Naive thymus-derived CD8-positive, alpha-beta T cell (primary cell): ENCODE measurements around the gene NFX1. TPM values are rescaled to one million over a fixed set of nuclear protein-coding genes. Genes with fewer than 3 reads are reported as not detected.
"Not testable (repeated sequence)": the region's sequence is repeated elsewhere in the genome, so short reads cannot be mapped to it uniquely, and the experiment has no call there.

Experiments used
- ATAC-seq, 2 donors: fragments of 150-1000 bp; cut with Tn5 transposase in 1 of 2; sonication (Bioruptor Pico), chemical (Tn5 transposase) in 1 of 2; 1 replicate in 1 of 2; 2 replicates in 1 of 2; pipeline ENCODE4 v1.10.0; 2021; ENCODE audit warnings: mild to moderate bottlenecking in 2 of 2, moderate library complexity in 2 of 2
- POLR2A ChIA-PET: fragments of 350-600 bp; sonication (Branson Sonifier 250); formaldehyde crosslinking; loops from one replicate; lab custom pipeline; 2021; ENCODE audit warnings: antibody characterized with exemption; lab: Charles Lee
- DNase-seq, 10 donors: peaks; one replicate each; pipeline versions ENCODE4 v3.0.0 to v3.0.0-alpha.2; 2020 to 2022
- H3K27ac Mint-ChIP-seq, 10 donors: one replicate each; pipeline ENCODE4 v1.8.0; 2020 to 2022; ENCODE audit warnings: mild to moderate bottlenecking in 10 of 10, mixed read lengths in 10 of 10, moderate library complexity in 4 of 10, inconsistent platforms in 1 of 10
- H3K27me3 Mint-ChIP-seq, 5 donors: one replicate each; pipeline ENCODE4 v1.8.0; 2021 to 2022; ENCODE audit warnings: mixed read lengths in 5 of 5
- H3K36me3 Mint-ChIP-seq, 3 donors: one replicate each; pipeline ENCODE4 v1.8.0; 2020 to 2022; ENCODE audit warnings: mixed read lengths in 3 of 3, mild to moderate bottlenecking in 2 of 3, inconsistent platforms in 1 of 3
- H3K4me1 Mint-ChIP-seq, 4 donors: one replicate each; pipeline ENCODE4 v1.8.0; 2021 to 2022; ENCODE audit warnings: mixed read lengths in 4 of 4
- H3K4me3 Mint-ChIP-seq, 10 donors: one replicate each; pipeline ENCODE4 v1.8.0; 2020 to 2022; ENCODE audit warnings: mild to moderate bottlenecking in 10 of 10, mixed read lengths in 10 of 10, moderate library complexity in 6 of 10, inconsistent platforms in 1 of 10
- H3K9me3 Mint-ChIP-seq, 9 donors: one replicate each; pipeline ENCODE4 v1.8.0; 2020 to 2022; ENCODE audit warnings: mixed read lengths in 9 of 9, mild to moderate bottlenecking in 3 of 9, inconsistent platforms in 1 of 9, moderate library complexity in 1 of 9
- polyA plus RNA-seq, 3 donors: library from polyadenylated mRNA; unstranded; fragments of 300-500 nt; fragmentation: Illumina TruSeq; gene quantifications; one replicate each; pipeline ENCODE4 v1.2.3, GENCODE V29; 2021
- total RNA-seq, 8 experiments: library from RNA in 2 of 8; stranded (reverse) in 2 of 8; gene quantifications; one replicate each; pipeline ENCODE4 v1.2.3 and lab custom pipeline; 2021 to 2026

The NFX1 gene
- total and polyA plus RNA-seq, 5 experiments from 2014 or later: 22.8 to 70.5 (median 42.7) TPM

DNA sequence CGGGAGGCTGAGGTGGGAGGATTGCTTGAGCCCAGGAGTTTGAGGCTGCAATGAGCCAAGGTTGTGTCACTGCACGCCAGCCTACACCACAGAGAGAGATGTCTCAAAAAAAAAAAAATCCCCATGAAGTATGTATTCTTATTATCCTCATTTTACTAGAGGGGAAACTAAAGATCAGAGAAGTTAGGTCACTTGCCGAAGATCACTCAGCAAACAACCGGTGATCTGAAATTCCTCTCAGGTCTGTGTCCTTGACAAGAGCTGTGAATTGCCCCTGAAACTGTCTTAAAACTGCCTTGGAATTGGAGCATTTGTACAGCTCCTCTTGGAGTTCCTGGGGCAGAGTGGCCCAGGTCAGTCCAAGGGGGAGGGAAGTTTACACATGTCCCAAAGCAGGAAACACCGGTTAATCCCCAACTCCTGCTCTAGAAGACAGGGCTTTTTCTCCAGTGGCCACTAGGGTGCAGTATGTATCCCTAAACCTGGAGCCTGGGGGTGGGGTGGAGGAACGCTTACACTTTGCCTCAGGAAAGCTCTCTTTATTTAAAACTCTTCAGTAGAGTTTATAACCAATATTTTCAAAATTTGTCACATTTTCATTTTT lies 84.4 kb downstream of the NFX1 start:
- DNase-seq (peak; percentile 36 to 84 (median 63)), ATAC-seq (peak; percentile 93 to 95)
- peaks cover 7 to 15% (median 11%) of the 10 kb centered on the region in 4 donors for H3K4me1 Mint-ChIP-seq
- H3K27ac Mint-ChIP-seq: peak overlapping the region in 9 of 10 donors; percentile 9 to 90 (median 53)
- peak overlapping the region; percentile 27 to 80 (median 66) for H3K4me3 Mint-ChIP-seq
- H3K9me3 Mint-ChIP-seq: no peaks in the 10 kb centered on the region
- H3K27me3 Mint-ChIP-seq: no peaks in the 10 kb centered on the region
- POLR2A ChIA-PET: interaction anchor here (0.5 to 1.1 kb wide), 6 partner anchors 18 to 1903 kb away, joined by 3 to 4 read pairs (median 3); no protein-coding TSS in a partner anchor
- peaks cover 2 to 29% (median 5%) of the 10 kb centered on the region in 3 donors for H3K36me3 Mint-ChIP-seq

DNA sequence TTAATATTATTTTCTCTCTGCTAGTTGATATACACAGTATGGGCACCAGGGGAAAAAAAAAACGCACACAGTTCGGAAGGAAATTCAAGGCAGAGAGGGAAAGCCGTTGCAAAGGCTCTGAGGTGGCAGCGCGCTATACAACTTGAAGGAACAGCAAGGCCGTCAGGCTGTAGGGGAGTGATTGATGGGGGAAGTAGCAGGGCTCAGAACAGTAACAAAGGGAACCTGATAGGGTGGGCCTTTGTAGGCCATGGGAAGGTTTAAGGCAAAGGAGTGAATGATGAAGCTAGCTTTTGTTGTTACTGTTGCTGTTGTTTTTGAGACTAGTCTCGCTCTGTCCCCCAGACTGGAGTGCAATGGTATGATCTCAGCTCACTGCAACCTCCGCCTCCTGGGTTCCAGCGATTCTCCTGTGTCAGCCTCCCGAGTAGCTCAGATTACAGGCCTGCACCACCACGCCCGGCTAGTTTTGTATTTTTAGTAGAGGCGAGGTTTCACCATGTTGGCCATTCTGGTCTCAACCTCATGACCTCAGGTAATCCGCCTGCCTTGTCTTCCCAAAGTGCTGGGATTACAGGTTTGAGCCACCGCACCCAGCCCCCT lies 85.0 kb downstream of the NFX1 start:
- Mint-ChIP-seq H3K4me1 (peaks cover 7 to 15% (median 11%) of the 10 kb centered on the region in 4 donors), H3K36me3 (peaks cover 0 to 23% (median 0%) of the 10 kb centered on the region in 3 donors), H3K4me3 (peak overlapping the region; percentile 27 to 80 (median 66)), H3K27me3 (no peaks in the 10 kb centered on the region), H3K27ac (peak overlapping the region; percentile 9 to 90 (median 70)), H3K9me3 (no peaks in the 10 kb centered on the region)
- DNase-seq (peak in 1 of 10 donors; percentile 22), ATAC-seq (peak; percentile 69 to 70)
- POLR2A ChIA-PET: interaction anchor here (0.5 to 1.1 kb wide), 6 partner anchors 18 to 1903 kb away, joined by 3 to 4 read pairs (median 3); no protein-coding TSS in a partner anchor

DNA sequence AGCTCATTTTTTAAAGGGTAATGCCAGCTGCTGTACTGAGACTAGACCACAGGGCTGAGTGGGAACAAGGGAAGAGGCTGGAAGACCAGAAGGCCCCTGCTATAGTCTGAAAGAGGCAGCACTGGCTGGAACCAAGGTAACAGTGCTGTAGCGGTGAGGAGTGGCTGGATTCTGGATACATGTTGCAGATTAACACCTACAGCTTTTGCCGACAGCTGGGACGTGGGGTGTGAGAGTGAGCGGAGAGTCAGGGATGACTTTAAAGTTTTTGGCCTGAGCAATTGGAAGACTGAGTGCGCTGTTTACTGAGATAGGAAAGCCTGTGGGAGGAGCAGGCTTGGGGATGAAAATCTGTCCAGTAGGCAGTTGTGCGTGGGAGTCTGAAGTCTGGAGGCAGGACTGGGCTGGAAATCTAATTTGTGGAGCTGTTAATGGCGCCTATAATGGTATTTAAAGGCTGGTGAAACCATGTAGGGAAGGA lies 85.6 kb downstream of the NFX1 start:
- Mint-ChIP-seq H3K4me3 (peak overlapping the region in 3 of 10 donors; percentile 15 to 24 (median 18)), H3K36me3 (peaks cover 0 to 18% (median 0%) of the 10 kb centered on the region in 3 donors), H3K9me3 (no peaks in the 10 kb centered on the region), H3K27ac (peak overlapping the region in 6 of 10 donors; percentile 40 to 90 (median 52)), H3K27me3 (no peaks in the 10 kb centered on the region), H3K4me1 (peaks cover 7 to 15% (median 11%) of the 10 kb centered on the region in 4 donors)
- POLR2A ChIA-PET: interaction anchor here (0.9 kb wide), 2 partner anchors 29 to 90 kb away, joined by 3 read pairs; no protein-coding TSS in a partner anchor
- peak in 1 of 10 donors; percentile 27 for DNase-seq
- ATAC-seq: no peak

DNA sequence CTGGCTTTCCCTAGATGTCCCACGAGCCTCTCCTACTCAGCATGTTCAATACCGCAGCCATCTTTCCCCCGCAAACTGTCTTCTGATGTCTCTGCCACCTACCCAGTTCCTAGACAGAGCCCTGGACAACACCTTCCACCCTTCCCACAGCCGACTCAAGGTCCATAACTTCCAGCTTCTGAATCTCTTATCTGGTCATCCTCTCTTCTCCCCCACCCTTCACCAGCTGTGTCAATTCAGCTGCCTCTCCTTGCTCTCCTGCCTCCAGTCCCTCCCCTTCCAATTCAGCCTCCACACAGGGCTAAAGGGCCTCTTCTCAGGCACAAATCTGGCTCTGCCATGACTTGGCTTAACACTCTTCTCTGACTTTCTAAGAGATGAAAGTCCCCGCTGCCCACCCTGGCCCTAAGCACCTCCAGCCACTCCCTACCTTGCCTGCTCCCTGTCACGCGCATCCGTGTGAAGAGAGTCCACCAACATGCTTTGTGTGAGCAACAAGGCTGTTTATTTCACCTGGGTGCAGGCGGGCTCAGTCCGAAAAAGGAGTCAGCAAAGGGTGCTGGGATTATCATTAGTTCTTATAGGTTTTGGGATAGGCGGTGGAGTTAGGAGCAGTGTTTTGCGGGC lies 86.9 kb downstream of the NFX1 start:
- no peak overlapping the region for H3K4me3 Mint-ChIP-seq
- POLR2A ChIA-PET: no interaction called here
- H3K4me1 Mint-ChIP-seq: peaks cover 7 to 15% (median 11%) of the 10 kb centered on the region in 4 donors
- H3K27me3 Mint-ChIP-seq: no peaks in the 10 kb centered on the region
- no peaks in the 10 kb centered on the region for H3K9me3 Mint-ChIP-seq
- peaks cover 0 to 4% (median 0%) of the 10 kb centered on the region in 3 donors for H3K36me3 Mint-ChIP-seq
- DNase-seq (no peak), ATAC-seq (no peak)
- peak overlapping the region in 1 of 10 donors; percentile 63 for H3K27ac Mint-ChIP-seq

DNA sequence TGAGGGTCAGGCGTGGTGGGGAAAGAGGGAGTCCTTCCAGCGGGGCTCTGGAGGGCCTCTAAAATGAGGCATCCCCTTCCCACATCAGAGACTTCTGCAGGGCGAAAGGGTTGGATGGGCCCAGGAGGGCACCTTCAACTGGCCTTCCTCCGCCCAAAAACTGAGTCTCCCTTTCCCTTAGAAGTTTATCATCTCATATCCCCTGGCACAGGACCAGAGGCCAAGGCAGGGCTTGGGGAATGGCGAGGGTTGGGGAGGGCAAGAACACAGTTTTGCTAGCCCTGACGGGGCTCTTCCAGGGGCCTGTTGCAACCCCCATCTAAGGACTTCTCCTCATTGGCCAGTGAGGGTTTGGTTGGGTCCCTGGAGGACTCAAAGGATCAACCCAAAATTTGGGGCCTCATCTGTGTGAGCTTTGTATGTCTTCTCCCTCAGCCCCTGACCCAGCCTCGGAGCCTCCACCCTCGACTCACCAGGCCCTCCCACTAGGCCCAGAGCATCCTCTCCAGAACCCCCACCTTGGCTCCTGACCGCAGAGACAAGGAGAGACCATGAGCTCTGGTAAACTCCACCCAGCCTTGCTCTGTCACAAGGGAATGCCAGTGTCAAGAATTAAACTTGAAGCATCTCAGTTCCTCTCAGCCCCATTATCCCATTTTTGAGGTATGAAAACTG lies 87.9 kb downstream of the NFX1 start:
- no peaks in the 10 kb centered on the region for H3K36me3 Mint-ChIP-seq
- ATAC-seq (no peak), DNase-seq (no peak)
- POLR2A ChIA-PET: interaction anchor here (1.2 kb wide), 1 partner anchor 94 kb away, joined by 4 read pairs; no protein-coding TSS in a partner anchor
- H3K27me3 Mint-ChIP-seq: no peaks in the 10 kb centered on the region
- no peaks in the 10 kb centered on the region for H3K9me3 Mint-ChIP-seq
- H3K27ac Mint-ChIP-seq: peak overlapping the region in 1 of 10 donors; percentile 65
- peaks cover 7 to 15% (median 11%) of the 10 kb centered on the region in 4 donors for H3K4me1 Mint-ChIP-seq
- no peak overlapping the region for H3K4me3 Mint-ChIP-seq

DNA sequence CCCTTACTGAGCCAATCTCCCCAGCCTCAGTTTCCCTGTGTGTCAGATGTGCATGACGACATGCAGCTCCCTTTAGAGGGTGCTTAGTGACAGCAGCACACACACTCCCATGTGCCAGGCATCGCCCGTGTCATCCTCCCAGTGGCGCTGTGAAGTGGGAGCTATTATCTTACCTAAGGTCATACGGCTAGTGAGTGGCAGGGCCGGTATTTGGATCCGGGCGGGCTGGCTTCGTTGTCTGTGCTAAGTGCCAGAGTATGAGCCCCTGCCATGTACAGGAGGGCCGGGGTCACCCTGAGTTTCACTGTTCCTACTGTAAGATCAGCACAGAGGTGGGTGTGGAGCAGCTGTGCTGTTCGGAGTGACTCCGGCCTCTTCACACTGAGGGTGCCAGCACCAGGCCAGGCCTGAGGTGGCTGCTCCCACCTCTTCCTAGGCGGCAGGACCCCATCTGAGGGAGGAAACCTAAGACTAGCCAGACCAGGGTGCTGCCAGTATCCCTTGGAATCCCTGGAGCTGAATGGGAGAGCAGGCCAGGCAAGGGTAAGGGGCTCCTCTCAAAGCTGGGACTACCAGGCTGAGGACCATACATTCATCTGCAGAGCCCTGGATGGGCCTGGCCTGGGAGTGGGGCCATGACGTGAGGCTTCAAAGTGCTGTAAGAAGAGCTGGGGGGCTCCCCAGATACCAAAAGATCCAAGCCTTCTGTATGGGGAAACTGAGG lies 89.5 kb downstream of the NFX1 start:
- no peak for DNase-seq
- peaks cover 7 to 12% (median 8%) of the 10 kb centered on the region in 4 donors for H3K4me1 Mint-ChIP-seq
- H3K4me3 Mint-ChIP-seq: no peak overlapping the region
- POLR2A ChIA-PET: interaction anchor here (0.7 to 1.2 kb wide), 2 partner anchors 92 to 93 kb away, joined by 4 read pairs; no protein-coding TSS in a partner anchor
- H3K27me3 Mint-ChIP-seq: no peaks in the 10 kb centered on the region
- ATAC-seq: no peak
- no peaks in the 10 kb centered on the region for H3K9me3 Mint-ChIP-seq
- H3K27ac Mint-ChIP-seq: peak overlapping the region in 1 of 10 donors; percentile 73
- H3K36me3 Mint-ChIP-seq: no peaks in the 10 kb centered on the region

DNA sequence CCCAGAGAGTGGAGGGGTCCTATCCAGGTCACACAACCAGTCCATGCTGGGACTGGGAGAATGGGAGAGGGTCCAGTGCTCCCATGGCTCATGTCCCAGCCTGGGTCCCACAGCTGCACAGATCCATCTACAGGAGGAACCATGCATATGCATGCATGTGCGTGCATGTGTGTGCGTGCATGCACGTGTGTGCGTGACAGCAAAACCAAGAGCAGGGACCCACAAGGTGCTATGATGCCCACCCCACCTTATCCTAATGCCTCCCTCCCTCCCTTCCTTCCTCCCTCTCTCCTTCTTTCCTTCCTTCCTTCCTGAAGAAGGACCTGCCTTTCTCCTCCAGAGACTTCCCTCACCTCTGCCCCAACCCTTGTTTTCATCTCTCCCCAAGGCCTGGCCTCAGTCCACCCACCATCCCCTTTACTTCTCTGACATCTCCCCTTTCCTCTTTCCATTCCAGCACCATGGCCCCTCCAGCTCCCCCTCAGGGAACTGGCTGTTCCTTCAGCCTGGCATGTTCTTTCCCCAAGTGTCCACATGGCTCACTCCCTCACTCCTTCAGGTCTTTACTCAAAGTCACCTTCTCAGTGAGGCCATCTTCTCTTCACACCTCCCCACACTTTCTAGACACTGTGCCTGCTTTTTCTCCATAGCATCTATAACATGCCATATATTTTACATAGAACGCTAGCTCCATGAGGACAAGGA lies 90.2 kb downstream of the NFX1 start:
- no peaks in the 10 kb centered on the region for H3K9me3 Mint-ChIP-seq
- H3K27me3 Mint-ChIP-seq: no peaks in the 10 kb centered on the region
- DNase-seq: no peak
- H3K4me3 Mint-ChIP-seq: no peak overlapping the region
- ATAC-seq: no peak
- H3K36me3 Mint-ChIP-seq: no peaks in the 10 kb centered on the region
- peaks cover 0 to 5% (median 4%) of the 10 kb centered on the region in 4 donors for H3K4me1 Mint-ChIP-seq
- POLR2A ChIA-PET: no interaction called here
- H3K27ac Mint-ChIP-seq: peak overlapping the region in 1 of 10 donors; percentile 22

DNA sequence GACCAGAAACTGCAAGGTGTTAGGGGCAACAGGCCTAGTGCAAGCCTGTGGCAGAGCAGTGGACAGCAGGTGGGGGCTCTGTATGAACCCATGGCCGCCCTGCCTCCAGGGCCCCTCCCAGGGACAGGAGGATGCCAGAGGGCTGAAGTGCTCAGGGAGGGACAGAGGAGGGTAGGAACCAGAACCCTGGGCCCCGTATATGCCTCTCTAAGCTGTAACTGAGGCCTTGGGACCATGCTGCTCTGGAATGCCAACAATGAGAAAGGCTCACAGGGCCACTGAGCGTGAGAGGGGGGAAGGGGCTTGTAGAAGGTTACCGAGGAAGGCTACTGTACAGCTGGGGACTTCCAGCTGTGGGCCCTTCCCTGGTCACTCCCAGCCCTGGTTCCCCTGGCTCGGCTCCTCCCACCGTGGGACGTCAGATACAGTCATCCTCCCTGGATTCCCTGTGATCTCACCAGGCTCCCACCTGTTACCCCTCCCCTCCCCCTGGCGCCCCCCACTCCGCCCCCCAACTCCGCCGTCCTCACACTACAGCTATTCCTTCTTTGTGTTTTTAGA lies 91.0 kb downstream of the NFX1 start:
- Mint-ChIP-seq H3K4me3 (no peak overlapping the region), H3K27ac (peak overlapping the region in 1 of 10 donors; percentile 33), H3K9me3 (no peaks in the 10 kb centered on the region), H3K27me3 (no peaks in the 10 kb centered on the region), H3K36me3 (no peaks in the 10 kb centered on the region), H3K4me1 (no peaks in the 10 kb centered on the region)
- POLR2A ChIA-PET: no interaction called here
- no peak for ATAC-seq
- DNase-seq: no peak

DNA sequence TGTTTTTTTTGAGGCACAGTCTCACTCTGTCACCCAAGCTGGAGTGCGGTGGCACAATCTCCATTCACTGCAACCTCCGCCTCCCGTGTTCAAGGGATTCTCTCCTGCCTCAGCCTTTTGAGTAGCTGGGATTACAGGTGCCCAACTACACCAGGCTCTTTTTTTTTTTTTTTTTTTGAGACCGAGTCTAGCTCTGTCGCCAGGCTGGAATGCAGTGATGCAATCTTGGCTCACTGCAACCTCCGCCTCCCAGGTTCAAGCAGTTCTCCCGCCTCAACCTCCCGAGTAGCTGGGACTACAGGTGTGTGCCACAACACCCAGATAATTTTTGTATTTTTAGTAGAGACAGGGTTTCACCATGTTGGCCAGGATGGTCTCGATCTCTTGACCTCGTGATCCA lies 92.1 kb downstream of the NFX1 start:
- ATAC-seq, H3K36me3 Mint-ChIP-seq, H3K4me3 Mint-ChIP-seq, DNase-seq, H3K27ac Mint-ChIP-seq, H3K27me3 Mint-ChIP-seq, POLR2A ChIA-PET, H3K9me3 Mint-ChIP-seq, H3K4me1 Mint-ChIP-seq: not testable (repeated sequence)

DNA sequence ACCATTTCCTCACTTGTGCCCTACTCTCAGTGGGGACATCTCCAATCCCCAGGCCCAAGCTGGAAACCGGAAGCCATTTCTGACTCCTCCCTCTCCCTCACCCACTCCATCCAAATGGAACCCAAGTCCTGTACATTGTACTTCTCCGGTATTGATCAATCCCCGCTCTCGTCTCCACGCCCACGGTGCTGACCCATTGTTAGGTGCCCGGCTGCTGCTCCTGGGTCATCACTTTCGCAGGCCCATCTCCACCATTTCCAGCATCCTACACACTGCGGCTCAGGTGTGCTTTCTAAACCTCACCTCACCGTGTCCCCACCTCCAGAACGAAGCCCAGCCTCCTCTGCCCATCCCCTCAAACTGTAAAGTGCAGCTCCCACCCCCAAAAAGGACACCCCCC lies 93.1 kb downstream of the NFX1 start:
- ATAC-seq, POLR2A ChIA-PET, H3K9me3 Mint-ChIP-seq, H3K36me3 Mint-ChIP-seq, H3K4me1 Mint-ChIP-seq, H3K4me3 Mint-ChIP-seq, DNase-seq, H3K27me3 Mint-ChIP-seq: not testable (repeated sequence)
- peak overlapping the region in 1 of 10 donors; percentile 51 for H3K27ac Mint-ChIP-seq

DNA sequence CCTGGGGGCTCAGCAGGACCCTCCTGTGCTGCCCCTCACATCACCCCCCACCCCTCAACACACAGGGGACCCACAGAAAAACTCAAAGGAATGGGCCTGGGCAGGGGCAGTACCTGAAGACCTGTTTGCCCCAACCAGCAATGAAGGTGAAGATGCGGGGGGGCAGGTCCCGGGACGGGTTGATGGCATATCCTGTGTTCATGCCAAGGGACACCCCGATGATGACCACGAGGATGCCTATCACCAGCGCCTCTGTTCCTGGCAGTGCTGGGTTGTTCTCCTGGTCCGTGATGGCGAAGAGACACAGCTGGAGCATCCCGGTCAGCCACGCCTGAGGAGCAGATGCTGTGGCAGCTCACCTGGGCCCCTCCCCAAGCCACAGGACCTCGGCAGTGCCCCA lies 95.2 kb downstream of the NFX1 start:
- ATAC-seq, H3K4me3 Mint-ChIP-seq, H3K9me3 Mint-ChIP-seq, POLR2A ChIA-PET, DNase-seq, H3K27me3 Mint-ChIP-seq, H3K36me3 Mint-ChIP-seq, H3K27ac Mint-ChIP-seq, H3K4me1 Mint-ChIP-seq: not testable (repeated sequence)
